WTC11 (cell line): ENCODE results near the gene PREX1.

Experiments used
- CTCF ChIP-seq: fragments of 200-600 bp; IDR thresholded peaks from 2 replicates; pipeline ENCODE4 v1.8.0; 2022; ENCODE audit warnings: antibody characterized with exemption
- RORB ChIP-seq: fragments of 250-450 bp; sonication (Bioruptor Pico); IDR thresholded peaks from 2 replicates; pipeline ENCODE4 v1.9.0; 2021; ENCODE audit warnings: mild to moderate bottlenecking

GRCh38 chr20:48661575-48662455 lies 166.0 kb downstream of the PREX1 start:
- no peak for TF ChIP-seq CTCF
- no peak for TF ChIP-seq RORB
